GM23338 (cell line): Measurements from ENCODE around the gene INO80.

Experiments
- CREB1 ChIP-seq: fragments of 250-450 bp; sonication (Bioruptor Pico); IDR thresholded peaks from 2 replicates; pipeline ENCODE4 v1.5.0; 2020; ENCODE audit warnings: low read depth, mild to moderate bottlenecking, moderate library complexity
- EZH2 ChIP-seq: fragments of 200-600 bp; sonication (generic); IDR thresholded peaks from one replicate; pipeline ENCODE4 v1.8.0; 2017; ENCODE audit warnings: antibody characterized with exemption, mild to moderate bottlenecking, low read depth; ENCODE audit not compliant: unreplicated experiment
- EZH2phosphoT487 ChIP-seq: fragments of 200-600 bp; sonication (generic); IDR thresholded peaks from one replicate; pipeline ENCODE4 v1.8.1; 2018; ENCODE audit warnings: antibody characterized with exemption; ENCODE audit not compliant: unreplicated experiment
- JUNB ChIP-seq: IDR thresholded peaks from one replicate; pipeline ENCODE4 v1.6.1; 2016; ENCODE audit warnings: antibody characterized with exemption; ENCODE audit not compliant: unreplicated experiment
- POLR2AphosphoS5 ChIP-seq: IDR thresholded peaks from 2 replicates; pipeline ENCODE4 v1.6.1; 2016; ENCODE audit warnings: antibody characterized with exemption, low read depth
- STAT1 ChIP-seq: IDR thresholded peaks from one replicate; pipeline ENCODE4 v1.6.1; 2016; ENCODE audit warnings: antibody characterized with exemption; ENCODE audit not compliant: unreplicated experiment
- ZNF114 ChIP-seq: fragments of 250-450 bp; sonication (Bioruptor Pico); IDR thresholded peaks from 2 replicates; pipeline ENCODE4 v1.5.0; 2020; ENCODE audit warnings: mild to moderate bottlenecking, moderate library complexity
- ZNF331 ChIP-seq: fragments of 250-450 bp; sonication (Bioruptor Pico); IDR thresholded peaks from 2 replicates; pipeline ENCODE4 v1.5.0; 2020; ENCODE audit warnings: low read depth, mild to moderate bottlenecking, moderate library complexity
- TF ChIP-seq, protein P1 (sequence below), 2 experiments: fragments of 200-600 bp in 1 of 2; sonication (generic) in 1 of 2; conservative IDR thresholded peaks; 2 replicates each; pipeline versions ENCODE4 v1.5.1 to v1.6.1; 2016 to 2017; ENCODE audit warnings: antibody characterized with exemption in 2 of 2, low read depth in 2 of 2, mild to moderate bottlenecking in 2 of 2, moderate library complexity in 1 of 2
- TF ChIP-seq, protein P2 (sequence below): IDR thresholded peaks from one replicate; pipeline ENCODE4 v1.6.1; 2018; ENCODE audit warnings: antibody characterized with exemption; ENCODE audit not compliant: unreplicated experiment

DNA sequence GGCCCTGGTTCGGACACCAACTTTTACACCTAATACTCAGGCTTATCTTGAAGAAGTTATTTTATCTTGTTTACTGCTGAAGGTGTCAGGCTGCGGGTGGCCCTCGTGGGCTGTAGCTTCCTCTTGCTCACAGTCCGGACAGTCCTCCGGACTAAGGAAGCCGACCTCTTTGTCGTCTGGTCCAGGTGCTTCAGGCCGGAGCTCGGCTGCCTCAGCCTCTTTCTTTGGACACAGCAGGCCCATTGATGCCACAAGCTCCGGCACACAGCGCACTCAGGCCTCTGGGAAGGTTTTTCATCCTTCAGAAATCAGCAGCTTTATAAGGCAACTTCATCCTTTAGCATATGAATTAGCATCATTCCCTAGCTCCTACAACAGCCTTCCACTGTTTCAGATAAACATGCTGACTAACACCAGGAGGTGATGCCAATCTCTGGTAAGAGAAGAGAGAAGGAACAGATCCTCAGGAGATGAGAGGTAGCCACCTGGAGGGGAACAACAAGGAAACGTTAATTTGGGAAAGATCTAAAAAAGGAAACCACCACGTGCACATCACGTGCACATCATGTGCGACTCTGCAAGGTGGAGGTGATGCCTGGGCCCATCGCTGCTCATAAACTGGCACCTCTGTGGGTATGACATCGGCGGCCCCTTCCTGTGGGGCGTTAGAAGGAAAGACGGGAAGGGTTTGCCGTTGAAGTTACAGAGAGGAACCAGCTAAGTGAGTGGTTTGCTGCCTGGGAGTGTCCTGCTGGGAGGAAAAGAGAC lies 167.2 kb downstream of the INO80 start:
- TF ChIP-seq, protein P1, sequence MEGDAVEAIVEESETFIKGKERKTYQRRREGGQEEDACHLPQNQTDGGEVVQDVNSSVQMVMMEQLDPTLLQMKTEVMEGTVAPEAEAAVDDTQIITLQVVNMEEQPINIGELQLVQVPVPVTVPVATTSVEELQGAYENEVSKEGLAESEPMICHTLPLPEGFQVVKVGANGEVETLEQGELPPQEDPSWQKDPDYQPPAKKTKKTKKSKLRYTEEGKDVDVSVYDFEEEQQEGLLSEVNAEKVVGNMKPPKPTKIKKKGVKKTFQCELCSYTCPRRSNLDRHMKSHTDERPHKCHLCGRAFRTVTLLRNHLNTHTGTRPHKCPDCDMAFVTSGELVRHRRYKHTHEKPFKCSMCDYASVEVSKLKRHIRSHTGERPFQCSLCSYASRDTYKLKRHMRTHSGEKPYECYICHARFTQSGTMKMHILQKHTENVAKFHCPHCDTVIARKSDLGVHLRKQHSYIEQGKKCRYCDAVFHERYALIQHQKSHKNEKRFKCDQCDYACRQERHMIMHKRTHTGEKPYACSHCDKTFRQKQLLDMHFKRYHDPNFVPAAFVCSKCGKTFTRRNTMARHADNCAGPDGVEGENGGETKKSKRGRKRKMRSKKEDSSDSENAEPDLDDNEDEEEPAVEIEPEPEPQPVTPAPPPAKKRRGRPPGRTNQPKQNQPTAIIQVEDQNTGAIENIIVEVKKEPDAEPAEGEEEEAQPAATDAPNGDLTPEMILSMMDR (conservative IDR thresholded peaks at IDR 0.05; ENCODE audit: low read depth in 2 of 2), result no peak
- TF ChIP-seq EZH2, result no peak
- TF ChIP-seq POLR2AphosphoS5, result no peak
- no peak for TF ChIP-seq JUNB
- TF ChIP-seq, protein P2, sequence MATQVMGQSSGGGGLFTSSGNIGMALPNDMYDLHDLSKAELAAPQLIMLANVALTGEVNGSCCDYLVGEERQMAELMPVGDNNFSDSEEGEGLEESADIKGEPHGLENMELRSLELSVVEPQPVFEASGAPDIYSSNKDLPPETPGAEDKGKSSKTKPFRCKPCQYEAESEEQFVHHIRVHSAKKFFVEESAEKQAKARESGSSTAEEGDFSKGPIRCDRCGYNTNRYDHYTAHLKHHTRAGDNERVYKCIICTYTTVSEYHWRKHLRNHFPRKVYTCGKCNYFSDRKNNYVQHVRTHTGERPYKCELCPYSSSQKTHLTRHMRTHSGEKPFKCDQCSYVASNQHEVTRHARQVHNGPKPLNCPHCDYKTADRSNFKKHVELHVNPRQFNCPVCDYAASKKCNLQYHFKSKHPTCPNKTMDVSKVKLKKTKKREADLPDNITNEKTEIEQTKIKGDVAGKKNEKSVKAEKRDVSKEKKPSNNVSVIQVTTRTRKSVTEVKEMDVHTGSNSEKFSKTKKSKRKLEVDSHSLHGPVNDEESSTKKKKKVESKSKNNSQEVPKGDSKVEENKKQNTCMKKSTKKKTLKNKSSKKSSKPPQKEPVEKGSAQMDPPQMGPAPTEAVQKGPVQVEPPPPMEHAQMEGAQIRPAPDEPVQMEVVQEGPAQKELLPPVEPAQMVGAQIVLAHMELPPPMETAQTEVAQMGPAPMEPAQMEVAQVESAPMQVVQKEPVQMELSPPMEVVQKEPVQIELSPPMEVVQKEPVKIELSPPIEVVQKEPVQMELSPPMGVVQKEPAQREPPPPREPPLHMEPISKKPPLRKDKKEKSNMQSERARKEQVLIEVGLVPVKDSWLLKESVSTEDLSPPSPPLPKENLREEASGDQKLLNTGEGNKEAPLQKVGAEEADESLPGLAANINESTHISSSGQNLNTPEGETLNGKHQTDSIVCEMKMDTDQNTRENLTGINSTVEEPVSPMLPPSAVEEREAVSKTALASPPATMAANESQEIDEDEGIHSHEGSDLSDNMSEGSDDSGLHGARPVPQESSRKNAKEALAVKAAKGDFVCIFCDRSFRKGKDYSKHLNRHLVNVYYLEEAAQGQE, result no peak
- TF ChIP-seq CREB1 (CRISPR knock-in tag), result no peak
- no peak for TF ChIP-seq STAT1
- TF ChIP-seq EZH2phosphoT487, result no peak
- no peak for TF ChIP-seq ZNF331 (CRISPR knock-in tag)
- TF ChIP-seq ZNF114 (CRISPR knock-in tag), result no peak
